GM12878 (cell line): ENCODE measurements around the gene SYNE4. TPM values are rescaled to one million over a fixed set of nuclear protein-coding genes. Genes with fewer than 3 reads are reported as not detected.
A peak's percentile ranks its signal among the peaks of the same experiment; 100 is the strongest.

ENCODE experiments used
- ATAC-seq: fragments of 200-7000 bp; cut with Tn5 transposase; 3 replicates; pipeline ENCODE4 v1.9.1; 2020; ENCODE audit warnings: mild to moderate bottlenecking, moderate library complexity
- BruUV-seq: library from RNA; stranded (reverse); fragments of 400-500 nt; replicated peaks from 2 replicates; lab custom pipeline; 2021; lab: Mats Ljungman, UMichigan
- CTCF ChIA-PET: fragments of 300-600 bp; sonication (Branson Sonifier 250); formaldehyde crosslinking; extraction: SDS; loops from one replicate; lab custom pipeline; 2021; ENCODE audit warnings: inconsistent platforms; lab: Yijun Ruan, JAX
- POLR2A ChIA-PET: fragments of 350-600 bp; formaldehyde crosslinking; extraction: SDS; loops from one replicate; lab custom pipeline; 2021; ENCODE audit warnings: inconsistent platforms; lab: Charles Lee
- RAD21 ChIA-PET: fragments of 300-600 bp; sonication (Branson Sonifier 250); formaldehyde crosslinking; loops from one replicate; lab custom pipeline; 2023; ENCODE audit warnings: antibody characterized with exemption; ENCODE audit not compliant: unreplicated experiment; lab: Charles Lee
- SMC1A ChIA-PET: fragments of 300-600 bp; sonication (Branson Sonifier 250); formaldehyde crosslinking; loops from one replicate; lab custom pipeline; 2023; ENCODE audit not compliant: unreplicated experiment, uncharacterized antibody; lab: Charles Lee
- DNase-seq: peaks from one replicate; pipeline ENCODE4 v3.0.0-alpha.2; 2011; ENCODE audit warnings: low read depth, low spot score
- FAIRE-seq: peaks from 3 replicates; lab custom pipeline; 2011; peaks lifted over from hg19 to GRCh38; lab: Jason Lieb, UNC
- H2AFZ ChIP-seq: 2 replicates; pipeline ENCODE4 v1.6.0; 2011; ENCODE audit warnings: low read depth, low read length, control low read depth; ENCODE audit not compliant: control insufficient read depth
- H3K27ac ChIP-seq: 2 replicates; pipeline ENCODE4 v1.5.1; 2011; ENCODE audit warnings: control low read depth; ENCODE audit not compliant: control insufficient read depth, insufficient read depth
- H3K27me3 ChIP-seq, 2 experiments: replicated peaks in 1 of 2; 2 replicates each; pipeline versions ENCODE4 v1.6.0 to v1.6.1; 2011; ENCODE audit warnings: low read length in 1 of 2; ENCODE audit not compliant: control insufficient read depth in 2 of 2, insufficient read depth in 2 of 2
- H3K36me3 ChIP-seq, 2 experiments: 2 replicates each; pipeline ENCODE4 v1.5.1; 2011; ENCODE audit warnings: low read length in 1 of 2; ENCODE audit not compliant: control insufficient read depth in 2 of 2, insufficient read depth in 2 of 2
- H3K4me1 ChIP-seq: 2 replicates; pipeline ENCODE4 v1.6.1; 2011; ENCODE audit warnings: mild to moderate bottlenecking, low read length, moderate library complexity, mixed read lengths; ENCODE audit not compliant: control insufficient read depth, insufficient read depth
- H3K4me2 ChIP-seq: 2 replicates; pipeline ENCODE4 v1.6.0; 2011; ENCODE audit warnings: control low read depth; ENCODE audit not compliant: control insufficient read depth, insufficient read depth
- H3K4me3 ChIP-seq: fragments of 200-600 bp; sonication (generic); 2 replicates; pipeline ENCODE4 v1.5.1; 2016
- H3K79me2 ChIP-seq: 2 replicates; pipeline ENCODE4 v1.6.0; 2011; ENCODE audit warnings: low read length; ENCODE audit not compliant: control insufficient read depth, insufficient read depth
- H3K9ac ChIP-seq: 2 replicates; pipeline ENCODE4 v1.8.0; 2011; ENCODE audit warnings: low read length, control low read depth, mixed read lengths; ENCODE audit not compliant: control insufficient read depth, insufficient read depth
- H3K9me3 ChIP-seq: replicated peaks from 3 replicates; pipeline ENCODE4 v1.5.1; 2011; ENCODE audit warnings: mild to moderate bottlenecking, low read length; ENCODE audit not compliant: control insufficient read depth, insufficient read depth
- H4K20me1 ChIP-seq: 2 replicates; pipeline ENCODE4 v1.6.0; 2011; ENCODE audit not compliant: control insufficient read depth, insufficient read depth
- BCL3 ChIP-seq: IDR thresholded peaks from 2 replicates; pipeline ENCODE4 v1.6.1; 2011; ENCODE audit warnings: borderline replicate concordance, low read depth, mild to moderate bottlenecking, moderate library complexity, low read length; ENCODE audit not compliant: insufficient read depth, poor library complexity, severe bottlenecking
- EGR1 ChIP-seq, 2 experiments: IDR thresholded peaks; 1 replicate in 1 of 2; 2 replicates in 1 of 2; pipeline ENCODE4 v1.6.1; 2011 to 2012; ENCODE audit warnings: low read depth in 2 of 2, low read length in 2 of 2, borderline replicate concordance in 1 of 2, mild to moderate bottlenecking in 1 of 2, moderate library complexity in 1 of 2
- MEF2B ChIP-seq: fragments of 450-650 bp; IDR thresholded peaks from 2 replicates; pipeline ENCODE4 v1.6.1; 2018; ENCODE audit warnings: mild to moderate bottlenecking, moderate library complexity; ENCODE audit not compliant: partially characterized antibody, poor library complexity, severe bottlenecking
- POLR2A ChIP-seq: IDR thresholded peaks from 2 replicates; pipeline ENCODE4 v1.6.1; 2011; ENCODE audit warnings: low read depth, mild to moderate bottlenecking, low read length
- YY1 ChIP-seq: IDR thresholded peaks from 2 replicates; pipeline ENCODE4 v1.6.1; 2011; ENCODE audit warnings: low read depth, mild to moderate bottlenecking, low read length
- ZNF217 ChIP-seq: fragments of 450-650 bp; IDR thresholded peaks from 2 replicates; pipeline ENCODE4 v1.6.1; 2017; ENCODE audit warnings: antibody characterized with exemption, mild to moderate bottlenecking
- WGBS: methylation state at CpG from one replicate; pipeline ENCODE4 v1.1.6; 2016; ENCODE audit warnings: low lambda C conversion rate; ENCODE audit not compliant: insufficient replicate concordance, insufficient coverage; ENCODE audit errors: missing lambda C conversion rate; 5-methylcytosine and 5-hydroxymethylcytosine counted together
- in situ Hi-C: fragments of 300-500 bp; cut with MboI; formaldehyde crosslinking; loops from 9 replicates; pipeline ENCODE4 v1.14.3; 2018; ENCODE audit warnings: mixed read lengths
- intact Hi-C: fragments of 100-400 bp; cut with micrococcal nuclease; formaldehyde crosslinking; loops from one replicate; pipeline ENCODE4 v1.14.2; 2022; ENCODE audit not compliant: unreplicated experiment
- polyA plus RNA-seq, 11 experiments: library from polyadenylated mRNA; depleted of rRNA in 4 of 11; unstranded in 6 of 11; stranded (reverse) in 5 of 11; fragments of >200 nt; fragmentation: Nextera tagmentation in 4 of 11; fragmentation: Illumina TruSeq in 1 of 11; extraction: Ambion mirVana in 4 of 11; extraction: Trizol in 1 of 11; gene quantifications; 1 replicate in 1 of 11; 2 replicates in 10 of 11; pipeline versions ENCODE4 v1.2.1 to v1.2.3, GENCODE V29; 2011 to 2016; ENCODE audit warnings: inconsistent platforms in 2 of 11, missing spikeins in 2 of 11, low read depth in 1 of 11
- total RNA-seq, 4 experiments: library from RNA; depleted of rRNA in 3 of 4; stranded (reverse); fragments of >200 nt in 3 of 4; fragmentation: Illumina TruSeq in 1 of 4; extraction: Trizol in 1 of 4; gene quantifications; 2 replicates each; pipeline versions ENCODE4 v1.2.1 to v1.2.3, GENCODE V29; 2013 to 2021

The SYNE4 gene
- total and polyA plus RNA-seq, 10 of the 15 experiments (the other 5 are each of a cell fraction or from before 2014, with no cell fraction given) = 0.35 to 1.2 (median 0.71) TPM

GRCh38 chr19:36032251-36033104, 23.9 kb upstream of the SYNE4 start, which contains the start of gene CLIP3:
Gene CLIP3 (minus strand): TSS chr19:36032873. CDS start chr19:36032357, 516 bp downstream.
- H4K20me1 ChIP-seq = no peaks in the 10 kb centered on the region
- WGBS = 46% methylated on average over 32 of the region's 51 CpGs
- TF ChIP-seq POLR2A (0 out of 2 replicates have a peak, but pooled peaks have one; percentile 18), MEF2B (no peak), EGR1 (IDR thresholded peaks at IDR 0.05; ENCODE audit: borderline replicate concordance in 1 of 2, low read depth in 2 of 2, low read length in 2 of 2) (peak in 1 of 2 experiments; percentile 20; a peak in 1 of 3 replicates)
- intact Hi-C loops (no loop called here), in situ Hi-C loops (no loop called here)
- H2AFZ ChIP-seq = no peak within 1 kb of the TSS
- RAD21 ChIA-PET = no interaction called here
- peak within 1 kb of the TSS; percentile 24; the same call in 1 of the 2 replicates for H3K4me3 ChIP-seq
- CTCF ChIA-PET = no interaction called here
- no peaks in the 10 kb centered on the region for H3K9me3 ChIP-seq
- H3K79me2 ChIP-seq = no peaks in the 10 kb centered on the region
- ATAC-seq = no peak
- H3K27ac ChIP-seq = no peak within 1 kb of the TSS
- POLR2A ChIA-PET = no interaction called here
- DNase-seq = no peak
- H3K4me1 ChIP-seq = no peaks in the 10 kb centered on the region
- H3K27me3 ChIP-seq = no peaks in the 10 kb centered on the region
- BruUV-seq = no TSS peak
- SMC1A ChIA-PET = no interaction called here
- no peaks in the 10 kb centered on the region; a peak in 2 of 4 replicates for H3K36me3 ChIP-seq
- FAIRE-seq = no peak
- H3K9ac ChIP-seq = no peak within 1 kb of the TSS
- H3K4me2 ChIP-seq = no peak within 1 kb of the TSS

- H3K27me3 ChIP-seq = no peaks in the 10 kb centered on the region
- TF ChIP-seq YY1 (no peak), BCL3 (no peak), ZNF217 (no peak)
- FAIRE-seq = no peak
- H3K9me3 ChIP-seq = no peaks in the 10 kb centered on the region
- no peak for ATAC-seq
- CTCF ChIA-PET = no interaction called here
- H3K79me2 ChIP-seq = no peaks in the 10 kb centered on the region
- intact Hi-C loops (no loop called here), in situ Hi-C loops (no loop called here)
- BruUV-seq = no TSS peak
- no peak for DNase-seq
- POLR2A ChIA-PET = no interaction called here
- no peaks in the 10 kb centered on the region; a peak in 2 of 4 replicates for H3K36me3 ChIP-seq
- no peak overlapping the region for H3K9ac ChIP-seq
- no peak overlapping the region for H3K4me2 ChIP-seq
- H3K27ac ChIP-seq = no peak overlapping the region
- no peak overlapping the region for H3K4me3 ChIP-seq
- RAD21 ChIA-PET = no interaction called here
- H2AFZ ChIP-seq = no peak overlapping the region
- SMC1A ChIA-PET = no interaction called here
- WGBS = 98% methylated on average over 6 of the region's 6 CpGs
- H4K20me1 ChIP-seq = no peaks in the 10 kb centered on the region
- no peaks in the 10 kb centered on the region for H3K4me1 ChIP-seq
Observed at GRCh38 chr19:36031308-36031707, 22.7 kb upstream of the SYNE4 start.
